OCI-LY7 (cell line): ENCODE measurements around the gene OPHN1. TPM values are rescaled to one million over a fixed set of nuclear protein-coding genes. Genes with fewer than 3 reads are reported as not detected.

Experiments
- Bru-seq: library from RNA; stranded (reverse); fragments of 400-500 nt; gene quantifications from one replicate; lab custom pipeline; 2021; lab: Mats Ljungman, UMichigan
- BruChase-seq, 2 experiments: library from RNA; stranded (reverse); fragments of 400-500 nt; gene quantifications; one replicate each; lab custom pipeline; 2021; lab: Mats Ljungman, UMichigan
- BruUV-seq: library from RNA; stranded (reverse); fragments of 400-500 nt; replicated peaks from 2 replicates; lab custom pipeline; 2021; lab: Mats Ljungman, UMichigan
- CTCF ChIA-PET: fragments of 300-600 bp; sonication (Branson Sonifier 250); formaldehyde crosslinking; loops from one replicate; lab custom pipeline; 2022; ENCODE audit warnings: antibody characterized with exemption; ENCODE audit not compliant: unreplicated experiment; lab: Charles Lee
- POLR2A ChIA-PET: fragments of 300-600 bp; sonication (Branson Sonifier 250); formaldehyde crosslinking; loops from one replicate; lab custom pipeline; 2022; ENCODE audit warnings: antibody characterized with exemption; lab: Charles Lee
- DNase-seq: peaks from one replicate; pipeline ENCODE4 v3.0.0-alpha.2; 2015; ENCODE audit warnings: low spot score
- H2AFZ ChIP-seq: fragments of 200-600 bp; sonication (generic), shearing (Covaris generic); 2 replicates; pipeline ENCODE4 v1.6.1; 2014; ENCODE audit warnings: mild to moderate bottlenecking, antibody characterized with exemption, low read length, moderate library complexity
- H3K27ac ChIP-seq: fragments of 200-600 bp; sonication (generic); 2 replicates; pipeline ENCODE4 v1.5.1; 2014; ENCODE audit warnings: mixed run types, low read depth, mild to moderate bottlenecking, moderate library complexity, low read length, inconsistent platforms; ENCODE audit not compliant: poor library complexity, severe bottlenecking
- H3K36me3 ChIP-seq: fragments of 200-600 bp; sonication (generic); 2 replicates; pipeline ENCODE4 v1.6.1; 2014; ENCODE audit warnings: mild to moderate bottlenecking, antibody characterized with exemption, low read length, moderate library complexity, mixed read lengths; ENCODE audit not compliant: insufficient read depth
- H3K4me1 ChIP-seq: fragments of 200-600 bp; sonication (generic); 2 replicates; pipeline ENCODE4 v1.5.1; 2014; ENCODE audit warnings: mild to moderate bottlenecking, low read length; ENCODE audit not compliant: insufficient read depth, poor library complexity, severe bottlenecking
- H3K4me2 ChIP-seq: fragments of 200-600 bp; sonication (generic); 2 replicates; pipeline ENCODE4 v1.6.1; 2014; ENCODE audit warnings: mild to moderate bottlenecking, low read length
- H3K4me3 ChIP-seq: fragments of 200-600 bp; sonication (generic); 2 replicates; pipeline ENCODE4 v1.5.1; 2014; ENCODE audit warnings: mild to moderate bottlenecking, low read depth, low read length; ENCODE audit not compliant: poor library complexity, severe bottlenecking
- H3K79me2 ChIP-seq: fragments of 200-600 bp; sonication (generic); 2 replicates; pipeline ENCODE4 v1.6.1; 2016; ENCODE audit warnings: low read depth, mild to moderate bottlenecking, low read length, moderate library complexity, mixed read lengths; ENCODE audit not compliant: insufficient read depth
- H3K9me2 ChIP-seq: fragments of 200-600 bp; sonication (generic); 2 replicates; pipeline ENCODE4 v1.6.1; 2016; ENCODE audit warnings: mild to moderate bottlenecking, low read length, mixed read lengths; ENCODE audit not compliant: insufficient read depth
- H3K9me3 ChIP-seq: fragments of 200-600 bp; sonication (generic); 2 replicates; pipeline ENCODE4 v1.6.1; 2014; ENCODE audit warnings: mild to moderate bottlenecking, mixed run types, low read length, mixed read lengths
- H4K20me1 ChIP-seq: fragments of 200-600 bp; sonication (generic); 2 replicates; pipeline ENCODE4 v1.6.1; 2014; ENCODE audit warnings: mild to moderate bottlenecking, antibody characterized with exemption, low read length, moderate library complexity, mixed read lengths; ENCODE audit not compliant: insufficient read depth
- EZH2phosphoT487 ChIP-seq: fragments of 200-600 bp; sonication (generic); IDR thresholded peaks from 2 replicates; pipeline ENCODE4 v1.6.1; 2018; ENCODE audit warnings: low read depth, borderline replicate concordance, mild to moderate bottlenecking, mixed run types, antibody characterized with exemption, low read length, moderate library complexity, mixed read lengths
- intact Hi-C: fragments of 100-400 bp; cut with micrococcal nuclease; formaldehyde crosslinking; loops from one replicate; pipeline ENCODE4 v1.10.0; 2022; ENCODE audit not compliant: unreplicated experiment
- long read RNA-seq: library from polyadenylated mRNA; stranded (forward); transcript quantifications from one replicate; pipeline ENCODE4 v2.0.0, GENCODE V29; 2022
- total RNA-seq, 2 experiments: library from RNA; depleted of rRNA in 1 of 2; stranded (reverse); fragments of >200 nt in 1 of 2; shearing (Covaris generic) in 1 of 2; gene quantifications; 2 replicates each; pipeline ENCODE4 v1.2.3, GENCODE V29; 2014 to 2022
- TF ChIP-seq, protein P1 (sequence below): fragments of 200-600 bp; sonication (generic); conservative IDR thresholded peaks from 2 replicates; pipeline ENCODE4 v1.5.1; 2014; ENCODE audit warnings: mild to moderate bottlenecking, antibody characterized with exemption, low read length, moderate library complexity, mixed read lengths

Gene OPHN1, protein sequence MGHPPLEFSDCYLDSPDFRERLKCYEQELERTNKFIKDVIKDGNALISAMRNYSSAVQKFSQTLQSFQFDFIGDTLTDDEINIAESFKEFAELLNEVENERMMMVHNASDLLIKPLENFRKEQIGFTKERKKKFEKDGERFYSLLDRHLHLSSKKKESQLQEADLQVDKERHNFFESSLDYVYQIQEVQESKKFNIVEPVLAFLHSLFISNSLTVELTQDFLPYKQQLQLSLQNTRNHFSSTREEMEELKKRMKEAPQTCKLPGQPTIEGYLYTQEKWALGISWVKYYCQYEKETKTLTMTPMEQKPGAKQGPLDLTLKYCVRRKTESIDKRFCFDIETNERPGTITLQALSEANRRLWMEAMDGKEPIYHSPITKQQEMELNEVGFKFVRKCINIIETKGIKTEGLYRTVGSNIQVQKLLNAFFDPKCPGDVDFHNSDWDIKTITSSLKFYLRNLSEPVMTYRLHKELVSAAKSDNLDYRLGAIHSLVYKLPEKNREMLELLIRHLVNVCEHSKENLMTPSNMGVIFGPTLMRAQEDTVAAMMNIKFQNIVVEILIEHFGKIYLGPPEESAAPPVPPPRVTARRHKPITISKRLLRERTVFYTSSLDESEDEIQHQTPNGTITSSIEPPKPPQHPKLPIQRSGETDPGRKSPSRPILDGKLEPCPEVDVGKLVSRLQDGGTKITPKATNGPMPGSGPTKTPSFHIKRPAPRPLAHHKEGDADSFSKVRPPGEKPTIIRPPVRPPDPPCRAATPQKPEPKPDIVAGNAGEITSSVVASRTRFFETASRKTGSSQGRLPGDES
- total RNA-seq (2014; rRNA removed; shearing (Covaris generic)): not detected in 2 replicates
- not detected in 2 replicates for total RNA-seq (2022)
- percentile 4 among the genes with signal in this experiment for Bru-seq, nascent RNA
- BruChase-seq, experiment 1, labeled RNA remaining after a 6-hour chase: percentile 4 among the genes with signal in this experiment
- BruChase-seq, experiment 2, labeled RNA remaining after a 2-hour chase: percentile 7 among the genes with signal in this experiment
- long read RNA-seq: 0 reads

DNA sequence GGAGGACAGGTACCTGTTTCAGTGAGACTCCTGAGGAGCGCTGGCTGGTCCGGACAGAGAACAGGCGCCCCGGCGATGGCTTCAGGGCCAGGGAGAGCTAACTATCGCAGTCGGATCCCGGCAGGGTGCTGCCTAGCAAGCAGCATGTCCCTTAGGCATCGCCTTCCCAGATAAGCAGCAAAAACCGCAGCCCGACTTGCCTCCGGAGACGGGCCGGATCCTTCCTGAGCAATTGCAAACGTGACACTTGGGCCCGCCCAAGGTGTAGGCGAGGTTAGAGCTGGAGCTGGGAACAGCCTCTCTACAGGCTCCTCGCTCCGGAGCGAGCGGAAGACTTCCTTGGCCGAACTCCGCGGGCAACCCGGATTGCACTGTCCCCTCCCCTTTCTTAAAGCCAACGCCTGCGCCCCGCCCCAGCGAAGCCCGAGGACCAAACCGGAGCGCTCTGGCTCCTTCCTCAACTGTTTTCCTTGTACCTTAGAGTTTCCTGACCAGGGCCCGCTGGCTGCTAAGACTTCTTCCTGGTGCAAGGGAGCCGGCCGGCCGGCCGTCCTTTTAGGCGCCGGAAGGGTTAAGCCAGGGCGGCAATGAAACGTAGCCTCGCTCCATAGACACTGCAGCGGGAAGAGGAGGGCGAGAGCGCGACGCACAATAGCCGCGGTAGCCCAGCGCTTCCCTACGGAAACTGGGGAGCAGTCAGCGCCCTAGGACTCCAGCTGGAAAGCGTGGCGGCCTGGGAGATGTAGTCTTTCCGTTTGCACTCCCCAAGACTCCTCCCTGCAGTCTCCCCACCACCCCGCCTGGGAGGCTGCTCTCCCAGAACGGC lies at the start of gene OPHN1:
OPHN1 (minus strand) TSS at position 341 of the 826 bp plus-strand sequence. CDS start 475 bp downstream, outside the sequence.
- no peaks in the 10 kb centered on the region for H4K20me1 ChIP-seq
- ChIA-PET CTCF (no interaction called here), POLR2A (no interaction called here)
- no peak within 1 kb of the TSS for H3K4me3 ChIP-seq
- H3K36me3 ChIP-seq: no peaks in the 10 kb centered on the region
- intact Hi-C loops: no loop called here
- no peaks in the 10 kb centered on the region for H3K9me2 ChIP-seq
- no peaks in the 10 kb centered on the region for H3K4me1 ChIP-seq
- H3K9me3 ChIP-seq: no peaks in the 10 kb centered on the region
- BruUV-seq: no TSS peak
- no peak within 1 kb of the TSS for H2AFZ ChIP-seq
- no peak for DNase-seq
- H3K4me2 ChIP-seq: no peak within 1 kb of the TSS
- no peaks in the 10 kb centered on the region for H3K79me2 ChIP-seq
- no peak within 1 kb of the TSS for H3K27ac ChIP-seq
- TF ChIP-seq EZH2phosphoT487: no peak
- TF ChIP-seq, protein P1, sequence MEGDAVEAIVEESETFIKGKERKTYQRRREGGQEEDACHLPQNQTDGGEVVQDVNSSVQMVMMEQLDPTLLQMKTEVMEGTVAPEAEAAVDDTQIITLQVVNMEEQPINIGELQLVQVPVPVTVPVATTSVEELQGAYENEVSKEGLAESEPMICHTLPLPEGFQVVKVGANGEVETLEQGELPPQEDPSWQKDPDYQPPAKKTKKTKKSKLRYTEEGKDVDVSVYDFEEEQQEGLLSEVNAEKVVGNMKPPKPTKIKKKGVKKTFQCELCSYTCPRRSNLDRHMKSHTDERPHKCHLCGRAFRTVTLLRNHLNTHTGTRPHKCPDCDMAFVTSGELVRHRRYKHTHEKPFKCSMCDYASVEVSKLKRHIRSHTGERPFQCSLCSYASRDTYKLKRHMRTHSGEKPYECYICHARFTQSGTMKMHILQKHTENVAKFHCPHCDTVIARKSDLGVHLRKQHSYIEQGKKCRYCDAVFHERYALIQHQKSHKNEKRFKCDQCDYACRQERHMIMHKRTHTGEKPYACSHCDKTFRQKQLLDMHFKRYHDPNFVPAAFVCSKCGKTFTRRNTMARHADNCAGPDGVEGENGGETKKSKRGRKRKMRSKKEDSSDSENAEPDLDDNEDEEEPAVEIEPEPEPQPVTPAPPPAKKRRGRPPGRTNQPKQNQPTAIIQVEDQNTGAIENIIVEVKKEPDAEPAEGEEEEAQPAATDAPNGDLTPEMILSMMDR: no peak

DNA sequence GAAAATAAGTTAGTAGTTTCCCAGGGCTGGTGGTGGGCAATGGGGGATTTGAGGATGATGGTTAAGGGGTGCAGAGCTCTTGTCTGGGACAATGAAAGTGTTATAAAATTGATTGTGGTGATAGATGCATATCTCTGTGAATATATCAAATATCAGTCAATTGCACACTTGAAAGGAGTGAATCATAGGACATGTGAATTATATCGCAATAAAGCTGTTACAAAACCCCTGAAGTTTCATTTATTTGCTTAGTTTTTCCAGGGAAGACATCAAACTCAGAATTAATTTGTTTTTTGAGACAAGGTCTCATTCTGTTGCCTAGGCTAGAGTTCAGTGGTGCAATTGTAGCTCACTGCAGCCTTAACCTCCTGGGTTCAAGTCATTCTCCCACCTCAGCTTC lies 47.7 kb upstream of the OPHN1 start:
- Histone ChIP-seq H2AFZ (no peak overlapping the region), H4K20me1 (no peaks in the 10 kb centered on the region), H3K36me3 (no peaks in the 10 kb centered on the region), H3K4me3 (no peak overlapping the region), H3K79me2 (no peaks in the 10 kb centered on the region), H3K9me2 (no peaks in the 10 kb centered on the region), H3K27ac (no peak overlapping the region), H3K9me3 (no peaks in the 10 kb centered on the region), H3K4me2 (no peak overlapping the region), H3K4me1 (no peaks in the 10 kb centered on the region)
- ChIA-PET CTCF (no interaction called here), POLR2A (no interaction called here)
- intact Hi-C loops: no loop called here
- DNase-seq: no peak
- BruUV-seq: no TSS peak
- TF ChIP-seq, protein P1: no peak
- TF ChIP-seq EZH2phosphoT487: no peak
